Inferior parietal cortex (tissue), 1 donor: Measurements from ENCODE around the gene KRTAP5-8.
"Not testable (repeated sequence)": the region's sequence is repeated elsewhere in the genome, so short reads cannot be mapped to it uniquely, and the experiment has no call there.

Experiments used
- DNase-seq: peaks from one replicate; pipeline ENCODE4 v3.0.0-alpha.2; 2016; ENCODE audit errors: extremely low spot score

KRTAP5-8 gene

GRCh38 chr11:71574418-71574817 is 36.6 kb downstream of the KRTAP5-8 start:
- DNase-seq: no peak

DNA sequence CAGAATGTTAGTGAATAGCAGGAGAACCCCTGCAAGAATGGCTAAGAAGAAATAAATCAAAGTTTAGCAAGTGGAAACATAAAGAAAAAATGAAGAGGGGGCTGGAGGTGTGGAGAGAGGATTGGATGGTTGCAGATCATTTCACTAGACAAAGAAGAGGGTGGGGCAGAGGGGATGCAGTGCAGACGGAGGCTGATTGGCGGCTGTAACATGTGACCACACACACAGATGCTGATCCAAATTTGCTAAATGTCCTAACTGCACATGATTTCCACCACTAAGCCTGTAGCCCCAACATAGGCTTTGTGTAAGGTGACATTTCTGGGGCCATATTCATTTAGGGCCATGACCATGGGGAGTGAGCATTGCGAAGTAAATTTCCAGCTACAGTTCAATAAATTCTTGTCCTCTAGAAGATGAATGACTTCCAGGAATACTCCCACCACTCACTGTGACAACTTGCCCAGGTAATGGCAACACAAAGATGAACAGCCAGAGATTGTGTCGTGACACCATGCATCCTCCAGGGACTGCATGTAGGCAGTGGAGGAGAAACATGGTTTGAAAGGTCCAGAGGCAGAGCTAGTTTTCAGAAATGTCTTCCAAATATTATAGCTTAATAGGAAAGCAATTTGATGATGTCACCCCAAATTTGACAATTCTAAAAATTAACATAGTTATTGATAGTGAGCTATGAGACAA is 38.0 kb downstream of the KRTAP5-8 start:
- no peak for DNase-seq

DNA sequence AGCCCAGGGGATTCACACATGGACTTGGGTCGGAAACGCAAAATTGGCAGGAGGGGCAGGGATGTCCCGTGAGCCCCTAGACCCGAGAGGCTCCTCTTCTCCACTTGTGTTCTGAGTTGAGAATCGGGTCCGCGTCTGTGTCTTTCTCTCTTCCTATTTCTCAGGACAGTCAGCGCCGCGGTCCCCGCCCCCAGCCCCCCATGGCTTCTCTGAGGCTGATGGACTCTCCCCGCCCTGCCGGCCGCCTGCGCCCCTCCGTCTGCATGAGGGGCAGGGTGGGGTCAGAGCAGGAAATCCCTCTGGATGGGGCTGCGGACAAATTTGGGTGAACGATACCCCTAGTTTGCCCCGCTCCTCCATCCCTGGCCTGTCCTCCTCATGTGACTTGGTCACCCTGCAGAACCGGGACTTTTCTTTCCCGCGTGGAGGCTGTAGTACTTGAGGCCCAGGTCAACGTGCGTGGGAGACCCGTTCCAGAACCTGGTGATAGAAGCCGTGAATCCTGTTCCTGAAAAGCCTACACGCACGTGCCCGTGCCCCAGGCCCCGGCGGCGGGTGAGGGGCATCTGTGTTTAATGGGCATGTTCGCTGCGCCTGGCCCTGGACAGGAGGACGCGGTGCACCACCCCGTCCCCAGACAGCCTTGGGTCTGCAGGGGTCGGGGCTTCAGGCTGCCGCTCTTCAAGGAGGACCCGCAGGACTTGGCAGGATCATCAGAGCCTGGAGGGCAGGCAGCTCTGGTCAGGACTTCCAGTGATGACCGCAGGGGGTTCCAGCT is 39.1 kb downstream of the KRTAP5-8 start:
- not testable (repeated sequence) for DNase-seq

DNA sequence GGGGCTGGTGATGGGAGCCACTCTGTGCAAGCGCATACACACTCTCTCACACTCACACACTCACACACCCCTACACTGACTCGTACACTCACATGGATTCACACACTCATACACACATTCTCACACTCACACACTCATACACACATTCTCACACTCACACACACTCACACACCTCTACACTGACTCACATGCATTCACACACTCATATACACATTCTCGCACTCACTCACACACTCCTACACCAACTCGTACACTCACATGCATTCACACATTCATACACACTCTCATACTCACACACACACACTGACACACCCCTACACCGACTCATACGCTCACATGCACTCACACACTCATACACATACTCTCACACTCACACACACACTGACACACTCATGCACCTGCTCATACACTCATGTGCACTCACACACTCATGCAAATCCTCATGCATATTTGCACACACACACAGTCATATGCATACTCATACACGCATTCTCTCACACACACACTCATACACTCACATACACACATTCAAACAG is 39.7 kb downstream of the KRTAP5-8 start:
- no peak for DNase-seq

DNA sequence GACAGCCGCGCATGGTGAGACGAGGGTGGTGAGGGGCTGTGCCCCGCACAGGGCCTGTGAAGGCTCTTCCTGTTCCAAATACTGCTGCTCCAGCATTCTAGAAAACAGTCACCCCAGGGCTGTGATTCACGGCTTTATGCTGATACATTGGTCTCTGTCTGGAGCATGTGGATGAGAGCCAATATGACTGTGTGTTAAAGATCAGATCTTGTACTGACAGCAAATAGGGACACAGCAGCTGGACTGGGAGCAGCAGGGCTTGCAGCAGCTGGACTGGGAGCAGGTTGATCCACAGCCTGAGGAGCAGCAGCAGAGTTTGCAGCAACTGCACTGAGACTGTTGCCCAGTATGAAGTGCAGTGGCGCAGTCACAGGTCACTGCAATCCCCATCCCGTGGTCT is 41.7 kb downstream of the KRTAP5-8 start:
- DNase-seq: not testable (repeated sequence)

- DNase-seq: peak; percentile 75
Measured at GRCh38 chr11:71580057-71581003, 42.5 kb downstream of the KRTAP5-8 start.

DNA sequence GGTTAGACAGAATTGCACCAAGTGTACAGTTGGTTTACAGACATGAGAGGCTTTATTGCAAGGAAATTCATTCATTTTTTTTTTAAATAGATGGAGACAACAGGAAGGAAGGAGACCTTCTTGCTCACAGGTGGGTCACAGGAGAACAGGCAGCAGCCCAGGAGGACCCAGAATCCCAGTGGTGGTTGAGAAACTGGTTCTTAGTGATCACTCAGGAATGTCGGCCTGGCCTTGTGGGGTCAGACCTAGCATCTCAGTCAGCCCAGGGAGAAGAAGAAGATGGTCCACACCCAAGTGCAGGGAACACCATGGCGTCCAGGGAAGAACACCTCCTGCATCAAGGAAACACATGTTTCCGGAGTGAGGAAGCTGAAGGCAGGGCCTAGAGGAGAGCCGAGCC is 44.0 kb downstream of the KRTAP5-8 start:
- no peak for DNase-seq

DNA sequence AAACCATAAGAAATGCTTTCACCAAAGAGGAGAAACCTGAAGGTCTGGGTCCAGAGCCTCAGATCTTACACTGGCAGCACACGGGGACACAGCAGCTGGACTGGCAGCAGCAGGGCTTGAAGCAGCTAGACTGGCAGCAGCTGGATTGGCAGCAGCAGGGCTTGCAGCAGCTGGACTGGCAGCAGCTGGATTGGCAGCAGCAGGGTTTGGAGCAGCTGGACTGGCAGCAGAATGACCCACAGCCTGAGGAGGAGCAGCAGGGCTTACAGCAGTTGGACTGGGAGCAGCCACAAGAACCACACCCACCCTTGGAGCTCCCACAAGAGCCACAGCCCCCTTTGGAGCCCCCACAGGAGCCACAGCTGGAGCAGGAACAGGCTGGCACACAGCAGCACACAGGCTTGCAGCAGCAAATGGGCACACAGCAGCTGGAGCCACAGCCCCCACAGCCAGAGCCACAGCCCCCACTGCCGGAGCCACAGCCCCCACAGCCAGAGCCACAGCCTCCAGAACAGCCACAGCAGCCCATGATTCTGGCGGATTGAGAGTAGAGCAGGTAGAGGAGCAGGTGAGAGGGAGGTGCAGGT is 44.6 kb downstream of the KRTAP5-8 start, which contains the start of gene KRTAP5-11:
Gene KRTAP5-11, minus strand, starts transcription at position 567 of the 587 bp plus-strand sequence. Its CDS starts 38 bp downstream, at position 529.
- DNase-seq: no peak

GRCh38 chr11:71582969-71583368 is 45.1 kb downstream of the KRTAP5-8 start:
- not testable (repeated sequence) for DNase-seq

GRCh38 chr11:71585673-71586072 is 47.8 kb downstream of the KRTAP5-8 start:
- not testable (repeated sequence) for DNase-seq

DNA sequence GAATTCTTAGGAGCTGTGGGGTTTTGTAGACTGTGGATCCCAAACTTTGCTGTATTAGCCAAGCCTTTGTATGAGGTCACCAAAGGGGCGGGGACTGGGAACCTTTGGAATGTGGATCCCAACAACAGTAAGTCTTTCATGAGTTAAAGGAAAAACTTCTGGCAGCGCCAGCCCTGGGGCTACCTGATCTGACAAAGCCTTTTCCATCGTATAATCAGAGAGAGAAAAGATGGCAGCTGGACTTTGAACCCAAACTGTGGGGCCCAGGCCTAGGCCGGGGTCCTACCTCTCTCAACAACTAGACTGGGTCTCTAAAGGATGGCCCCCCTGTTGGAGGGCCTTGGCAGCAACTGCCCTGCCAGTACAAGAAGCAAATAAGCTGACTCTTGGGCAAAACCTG is 50.5 kb downstream of the KRTAP5-8 start:
- DNase-seq: not testable (repeated sequence)
